Measurements from ENCODE around the gene CSNK1G1. TPM values are rescaled to one million over a fixed set of nuclear protein-coding genes. Genes with fewer than 3 reads are reported as not detected.

The CSNK1G1 gene
- total and polyA plus RNA-seq, 2 of the 8 experiments (the other 6 are each of a cell fraction or from before 2014, with no cell fraction given): 6.0 to 12.9 TPM

- Histone ChIP-seq H3K18ac (ENCODE audit: extremely low read depth, low read length) (no peak overlapping the region), H3K4me1 (replicated peaks in 1 of 4; ENCODE audit: control insufficient read depth in 3 of 4, insufficient read depth in 4 of 4, low read length in 3 of 4) (peaks cover 0 to 3% (median 0%) of the 10 kb centered on the region in 4 experiments; a peak in 1 of 7 replicates), H4K20me1 (replicated peaks in 1 of 2; ENCODE audit: control insufficient read depth in 1 of 2, insufficient read depth in 2 of 2, low read length in 2 of 2) (no peaks in the 10 kb centered on the region), H2AK5ac (ENCODE audit: low read depth, low read length) (no peak overlapping the region), H3K14ac (ENCODE audit: insufficient read length) (no peak overlapping the region), H3K79me1 (ENCODE audit: low read depth, low read length) (peaks cover 3% of the 10 kb centered on the region; the same call in 1 of the 2 replicates), H3K4me3 (ENCODE audit: extremely low read depth in 1 of 4, insufficient read depth in 2 of 4, low read depth in 3 of 4, low read length in 4 of 4) (no peak overlapping the region), H3K4ac (replicated peaks; ENCODE audit: insufficient read length, low read depth, low read length) (no peak overlapping the region), H4K5ac (ENCODE audit: insufficient read length, low read depth, low read length) (no peak overlapping the region), H3K56ac (replicated peaks; ENCODE audit: insufficient read length, low read depth, low read length) (no peak overlapping the region), H4K91ac (replicated peaks; ENCODE audit: insufficient read length, low read length) (no peak overlapping the region), H4K8ac (ENCODE audit: extremely low read depth, insufficient read depth, low read length) (no peak overlapping the region), H3K9me3 (ENCODE audit: insufficient read depth in 2 of 2, low read depth in 1 of 2, low read length in 1 of 2) (no peaks in the 10 kb centered on the region), H2BK120ac (replicated peaks; ENCODE audit: low read depth, low read length) (no peak overlapping the region), H3K23me2 (ENCODE audit: low read depth, low read length) (no peaks in the 10 kb centered on the region), H2BK15ac (ENCODE audit: low read length) (no peak overlapping the region), H2BK20ac (ENCODE audit: low read length) (no peak overlapping the region), H3K79me2 (ENCODE audit: control insufficient read depth in 1 of 2, insufficient read depth in 2 of 2, low read length in 2 of 2) (peaks cover 0 to 7% of the 10 kb centered on the region in 2 experiments; a peak in 1 of 4 replicates), H3K27ac (ENCODE audit: low read depth, low read length) (no peak overlapping the region), H3K27me3 (replicated peaks in 1 of 4; ENCODE audit: control insufficient read depth in 3 of 4, extremely low read depth in 1 of 4, insufficient read depth in 3 of 4, low read length in 3 of 4) (no peaks in the 10 kb centered on the region), H3K36me3 (ENCODE audit: control insufficient read depth in 2 of 4, insufficient read depth in 4 of 4, low read length in 3 of 4) (no peaks in the 10 kb centered on the region), H3K9ac (replicated peaks in 1 of 4; ENCODE audit: extremely low read depth in 1 of 4, low read depth in 3 of 4, low read length in 3 of 4) (no peak overlapping the region), H2AFZ (ENCODE audit: low read length) (no peak overlapping the region), H3K23ac (ENCODE audit: insufficient read length) (no peak overlapping the region), H2BK5ac (ENCODE audit: low read depth, low read length) (no peak overlapping the region), H2BK12ac (ENCODE audit: low read depth, low read length) (no peak overlapping the region), H3K4me2 (ENCODE audit: insufficient read depth in 1 of 2, low read depth in 2 of 2, low read length in 2 of 2) (no peak overlapping the region)
- WGBS, 2 experiments (ENCODE audit: extremely low coverage in 1 of 2, insufficient coverage in 1 of 2, insufficient read length in 1 of 2, insufficient replicate concordance in 2 of 2, low coverage in 1 of 2, low lambda C conversion rate in 2 of 2, missing lambda C conversion rate in 1 of 2): 91% methylated on average over 1 of the region's 1 CpG; no CpG with 5 or more reads in 1 of the 2 experiments
- POLR2A ChIA-PET (ENCODE audit: partially characterized antibody): no interaction called here
- DNase-seq (ENCODE audit: low read depth in 1 of 2, low spot score in 2 of 2) (no peak), FAIRE-seq (no peak)
- CTCF ChIA-PET (ENCODE audit: partially characterized antibody): interaction anchor here (1.3 kb wide), 1 partner anchor 41 kb away, joined by 3 read pairs; no protein-coding TSS in a partner anchor
- TF ChIP-seq EP300 (IDR thresholded peaks at IDR 0.05; ENCODE audit: borderline replicate concordance in 1 of 2, low read depth in 2 of 2, low read length in 2 of 2): no peak
- TF ChIP-seq BCL11A (IDR thresholded peaks at IDR 0.05; ENCODE audit: low read depth in 2 of 2, low read length in 2 of 2): no peak
- TF ChIP-seq SP1 (IDR thresholded peaks at IDR 0.05; ENCODE audit: low read depth, low read length): no peak
- TF ChIP-seq RXRA (IDR thresholded peaks at IDR 0.05; ENCODE audit: insufficient read depth, low read depth, low read length): no peak
- no peak for TF ChIP-seq ATF2 (IDR thresholded peaks at IDR 0.05; ENCODE audit: low read length)
- TF ChIP-seq NRF1 (IDR thresholded peaks at IDR 0.05; ENCODE audit: low read depth, low read length): no peak
- no peak for TF ChIP-seq MAFK (IDR thresholded peaks at IDR 0.05; ENCODE audit: low read depth, low read length)
- no peak for TF ChIP-seq SRF (IDR thresholded peaks at IDR 0.05; ENCODE audit: low read depth, low read length)
- no peak for TF ChIP-seq ASH2L (IDR thresholded peaks at IDR 0.05; ENCODE audit: low read length)
- TF ChIP-seq RBBP5 (IDR thresholded peaks at IDR 0.05; ENCODE audit: borderline replicate concordance, low read depth, low read length): no peak
- TF ChIP-seq POLR2AphosphoS5 (IDR thresholded peaks at IDR 0.05; ENCODE audit: low read depth, low read length): no peak
These were observed 68.0 kb downstream of the CSNK1G1 start for GRCh38 chr15:64287953-64288352.
